ENCODE results near the gene ZNRF2.
"Not testable (repeated sequence)": the region's sequence is repeated elsewhere in the genome, so short reads cannot be mapped to it uniquely, and the experiment has no call there.

The ZNRF2 gene

DNA sequence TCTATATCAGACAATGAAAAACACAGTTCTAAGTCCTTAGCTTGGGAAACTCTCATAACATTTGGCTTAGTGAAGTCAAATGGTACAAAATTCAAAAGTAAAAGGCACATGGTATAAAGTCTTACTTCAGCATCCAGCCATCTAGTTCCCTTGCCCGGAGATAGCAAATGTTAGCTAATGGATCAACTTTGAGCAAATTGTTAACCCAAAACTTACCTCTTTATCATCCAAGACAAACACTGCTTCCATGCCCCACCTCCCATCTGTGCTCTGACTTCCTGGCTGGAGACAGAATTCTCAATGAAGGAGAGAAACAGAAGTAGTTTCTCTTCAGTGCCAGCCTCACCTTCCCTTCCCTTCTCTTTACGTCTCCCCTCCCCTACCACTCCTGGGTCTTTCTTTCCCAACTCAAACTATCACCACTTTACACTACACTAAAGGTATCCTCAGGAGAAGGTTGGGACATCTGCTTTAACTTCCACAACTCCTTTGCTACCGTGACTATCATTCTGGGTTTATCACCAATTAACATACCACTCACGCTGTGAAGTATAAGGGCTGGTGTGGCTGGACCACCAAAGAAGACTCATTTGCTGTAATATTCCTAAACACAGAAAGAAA lies 21.2 kb upstream of the ZNRF2 start:
- DNase-seq: no peak

DNA sequence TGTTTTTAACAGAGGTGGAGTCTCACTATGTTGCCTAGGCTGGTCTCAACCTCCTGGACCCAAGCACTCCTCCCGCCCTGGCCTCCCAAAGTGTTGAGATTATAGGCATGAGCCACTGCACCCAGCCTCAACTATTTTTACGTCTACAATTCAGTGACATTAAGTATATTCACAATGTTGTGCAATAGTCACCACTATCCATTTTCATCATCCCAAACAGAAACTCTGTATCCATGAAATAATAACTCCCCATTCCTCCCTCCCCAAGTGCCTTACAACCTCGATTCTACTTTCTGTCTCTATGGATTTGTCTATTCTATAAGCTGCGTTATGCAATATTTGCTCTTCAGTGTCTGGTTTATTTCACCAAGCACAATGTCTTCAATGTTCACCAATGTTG lies 20.3 kb upstream of the ZNRF2 start:
- DNase-seq: no peak

DNA sequence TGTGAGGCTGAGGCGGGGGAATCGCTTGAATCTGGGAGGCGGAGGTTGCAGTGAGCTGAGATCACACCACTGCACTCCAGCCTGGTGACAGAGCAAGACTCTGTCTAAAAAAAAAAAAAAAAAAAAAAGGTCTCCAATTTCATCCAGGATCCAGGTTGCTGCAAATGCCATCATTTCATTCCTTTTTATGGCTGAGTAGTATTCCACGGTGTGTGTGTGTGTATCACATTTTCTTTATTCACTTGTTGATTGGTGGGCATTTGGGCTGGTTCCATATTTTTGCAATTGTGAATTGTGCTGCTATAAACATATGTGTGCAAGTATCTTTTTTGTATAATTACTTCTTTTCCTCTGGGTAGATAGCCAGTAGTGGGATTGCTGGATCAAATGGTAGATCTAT lies 19.2 kb upstream of the ZNRF2 start:
- DNase-seq: not testable (repeated sequence)

DNA sequence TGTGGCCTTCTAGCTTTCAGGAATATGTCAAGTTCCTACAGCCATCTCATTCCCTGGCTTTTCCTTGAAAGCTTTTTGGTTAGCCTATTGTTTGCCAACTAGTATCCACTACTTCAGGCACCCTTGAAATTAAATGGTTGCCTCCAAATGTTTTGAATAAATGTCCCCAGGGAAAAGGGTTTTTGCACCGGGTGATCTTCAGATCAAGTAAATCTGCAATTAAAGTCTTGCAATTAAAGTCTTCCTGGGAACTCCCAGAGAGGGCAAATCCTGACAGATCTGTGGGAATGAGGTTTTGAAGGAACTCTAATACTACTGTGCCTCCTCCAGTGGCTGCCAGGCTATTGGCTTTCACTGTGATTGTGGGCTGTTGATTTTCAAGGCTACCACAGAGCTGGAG lies 17.7 kb upstream of the ZNRF2 start:
- no peak for DNase-seq

DNA sequence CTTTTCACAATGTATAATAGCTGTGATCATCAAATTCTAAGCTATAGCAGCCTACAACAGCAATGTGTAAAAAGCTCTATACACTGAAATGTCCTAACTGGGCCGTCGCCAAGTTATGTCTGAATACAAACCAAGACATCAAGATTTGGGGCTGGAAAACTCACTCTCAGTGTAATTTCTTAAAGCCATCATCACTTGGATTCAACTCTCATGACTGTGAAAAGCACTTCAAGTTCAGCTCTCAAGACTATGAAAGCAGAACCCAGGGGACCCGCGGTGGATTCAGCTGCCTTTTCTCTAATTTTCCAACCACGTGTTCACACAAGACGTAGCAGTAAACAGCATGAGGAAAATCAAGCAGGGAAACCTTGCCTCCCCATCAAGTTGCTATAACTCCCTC lies 15.8 kb upstream of the ZNRF2 start:
- DNase-seq: no peak

DNA sequence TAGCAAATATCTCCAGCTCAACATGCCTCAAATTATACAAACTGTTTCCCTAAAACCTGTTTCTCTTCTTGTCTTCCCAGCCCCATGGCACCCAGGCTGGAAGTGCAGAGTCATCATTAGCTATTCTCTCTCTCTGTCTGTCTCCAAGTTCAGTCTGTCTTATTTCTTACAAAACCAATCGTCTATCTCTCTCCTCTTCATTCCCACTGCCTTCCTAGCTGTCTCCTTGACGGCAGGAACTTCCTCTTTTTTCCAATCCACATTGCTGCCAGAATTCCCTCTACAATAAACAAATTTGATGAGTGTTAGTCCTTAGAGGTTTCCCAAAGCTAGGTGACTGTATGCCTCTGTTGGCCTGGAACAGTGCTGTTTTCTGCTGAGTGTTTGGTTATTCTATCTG lies 14.9 kb upstream of the ZNRF2 start:
- no peak for DNase-seq

DNA sequence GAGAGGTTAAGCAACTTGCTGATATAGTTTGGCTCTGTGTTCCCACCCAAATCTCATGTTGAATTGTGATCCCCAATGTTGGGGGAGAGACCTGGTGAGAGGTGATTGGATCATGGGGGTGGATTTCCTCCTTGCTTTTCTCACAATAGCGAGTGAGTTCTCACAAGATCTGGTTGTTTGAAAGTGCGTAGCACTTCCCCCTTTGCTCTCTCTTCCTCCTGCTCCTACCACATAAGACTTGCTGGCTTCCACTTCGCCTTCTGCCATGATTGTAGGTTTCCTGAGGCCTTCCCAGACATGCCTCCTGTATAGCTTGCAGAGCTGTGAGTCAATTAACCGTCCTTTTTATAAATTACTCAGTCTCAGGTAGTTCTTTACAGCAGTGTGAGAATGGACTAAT lies 13.5 kb upstream of the ZNRF2 start:
- no peak for DNase-seq

DNA sequence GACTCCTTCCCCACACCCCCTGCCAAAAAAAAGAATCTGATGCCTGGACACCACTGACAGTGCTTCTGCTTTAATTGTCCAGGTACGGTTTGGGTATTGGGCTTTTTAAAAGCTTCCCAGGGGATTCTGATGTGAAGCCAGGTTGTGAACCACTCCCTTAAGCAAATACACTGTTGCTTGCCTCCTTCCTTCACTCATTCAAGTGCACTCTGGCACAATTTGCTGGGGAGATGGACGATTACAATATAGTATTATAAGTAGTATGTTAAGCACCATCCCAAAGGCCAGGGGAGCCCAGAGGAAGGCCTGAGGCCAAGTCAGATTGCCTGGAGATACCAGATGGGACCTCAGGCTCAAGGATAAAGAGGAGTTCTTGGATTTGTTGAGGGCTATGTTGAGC lies 12.3 kb upstream of the ZNRF2 start:
- DNase-seq: no peak

DNA sequence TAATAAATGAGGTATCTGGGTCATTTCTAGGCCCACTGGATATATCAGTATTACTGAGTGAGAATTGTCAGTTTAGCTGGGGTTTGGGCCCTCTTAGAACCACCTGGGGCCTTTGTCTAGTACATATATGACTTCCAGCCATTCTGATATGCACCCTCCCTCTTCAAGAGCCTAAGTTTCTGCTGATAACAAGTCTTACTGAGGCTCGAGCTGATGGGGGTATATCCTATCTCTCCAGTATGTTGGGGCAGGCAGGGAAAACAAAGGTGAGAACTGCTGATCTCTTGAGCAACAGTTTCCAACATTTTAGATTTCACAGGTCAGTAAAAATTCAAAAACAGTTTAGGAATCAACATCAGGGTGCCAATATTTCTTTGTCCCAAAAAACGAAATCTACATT lies 10.8 kb upstream of the ZNRF2 start:
- DNase-seq: no peak

DNA sequence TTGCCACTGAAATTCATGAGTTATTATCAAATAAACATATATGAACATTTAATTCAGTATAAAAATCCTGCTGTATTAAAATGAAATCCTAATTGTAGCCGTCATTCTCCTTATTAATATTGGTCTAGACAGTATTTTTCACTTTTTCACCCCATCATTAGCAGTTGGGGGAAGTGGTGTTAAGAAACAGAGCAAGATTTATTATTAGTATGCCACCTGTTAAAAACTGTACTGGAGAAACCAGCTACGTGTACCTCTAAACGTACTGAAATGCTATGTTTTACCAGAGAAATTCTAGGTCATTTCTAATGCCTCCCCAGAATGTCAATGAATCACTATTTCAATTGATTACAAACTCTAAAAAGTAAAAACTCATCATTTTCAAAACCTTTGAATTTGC lies 9.8 kb upstream of the ZNRF2 start:
- DNase-seq: no peak

DNA sequence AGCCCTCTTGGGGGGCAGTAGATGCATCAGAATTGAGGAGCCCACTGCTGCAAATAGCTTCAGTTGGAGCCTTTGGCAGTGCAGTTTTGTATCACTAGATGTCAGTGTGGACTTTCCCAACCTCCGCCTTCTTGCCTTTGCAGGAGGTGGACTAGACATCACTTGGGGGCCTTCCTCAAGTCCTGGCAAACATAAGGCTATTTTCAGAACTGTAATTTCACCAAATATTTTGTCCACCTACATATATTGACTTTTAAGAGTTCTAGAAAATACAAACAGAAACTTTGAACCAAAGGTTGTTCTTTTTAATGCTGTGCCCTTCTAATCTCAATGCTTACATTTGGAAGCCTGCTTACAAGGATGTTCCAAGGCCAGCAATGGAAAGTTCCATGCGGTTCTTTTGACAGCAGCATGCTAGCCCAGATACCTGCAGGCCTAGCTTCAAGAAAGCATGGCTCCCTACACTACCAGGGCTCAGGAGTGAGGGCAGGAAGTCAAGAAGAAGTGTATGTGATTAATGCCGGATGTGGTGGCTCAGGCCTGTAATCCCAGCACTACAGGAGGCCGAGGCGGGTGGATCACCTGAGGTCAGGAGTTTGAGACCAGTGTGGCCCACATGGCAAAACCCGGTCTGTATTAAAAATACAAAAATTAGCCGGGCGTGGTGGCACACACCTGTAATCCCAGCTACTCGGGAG lies 8.0 kb upstream of the ZNRF2 start:
- DNase-seq: no peak

DNA sequence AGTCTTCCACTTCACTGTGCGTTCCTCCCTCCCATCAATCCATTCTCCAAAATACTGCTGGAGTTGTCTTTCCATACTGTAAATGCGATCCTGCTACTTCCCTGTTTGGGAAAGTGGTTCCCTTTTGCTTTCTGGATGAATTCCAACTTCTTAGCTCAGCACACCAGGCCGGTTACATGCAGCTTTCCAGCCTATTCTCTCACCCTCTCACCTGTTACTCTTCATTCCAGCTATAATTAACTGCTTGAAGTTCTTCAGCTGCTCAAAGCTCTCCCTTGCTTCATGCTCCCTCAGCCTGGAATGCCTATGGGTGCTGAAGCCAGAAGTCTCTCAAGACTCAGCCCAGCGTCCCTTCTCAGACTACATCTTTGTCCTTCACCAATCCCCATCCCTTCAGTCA lies 6.0 kb upstream of the ZNRF2 start:
- DNase-seq: no peak

DNA sequence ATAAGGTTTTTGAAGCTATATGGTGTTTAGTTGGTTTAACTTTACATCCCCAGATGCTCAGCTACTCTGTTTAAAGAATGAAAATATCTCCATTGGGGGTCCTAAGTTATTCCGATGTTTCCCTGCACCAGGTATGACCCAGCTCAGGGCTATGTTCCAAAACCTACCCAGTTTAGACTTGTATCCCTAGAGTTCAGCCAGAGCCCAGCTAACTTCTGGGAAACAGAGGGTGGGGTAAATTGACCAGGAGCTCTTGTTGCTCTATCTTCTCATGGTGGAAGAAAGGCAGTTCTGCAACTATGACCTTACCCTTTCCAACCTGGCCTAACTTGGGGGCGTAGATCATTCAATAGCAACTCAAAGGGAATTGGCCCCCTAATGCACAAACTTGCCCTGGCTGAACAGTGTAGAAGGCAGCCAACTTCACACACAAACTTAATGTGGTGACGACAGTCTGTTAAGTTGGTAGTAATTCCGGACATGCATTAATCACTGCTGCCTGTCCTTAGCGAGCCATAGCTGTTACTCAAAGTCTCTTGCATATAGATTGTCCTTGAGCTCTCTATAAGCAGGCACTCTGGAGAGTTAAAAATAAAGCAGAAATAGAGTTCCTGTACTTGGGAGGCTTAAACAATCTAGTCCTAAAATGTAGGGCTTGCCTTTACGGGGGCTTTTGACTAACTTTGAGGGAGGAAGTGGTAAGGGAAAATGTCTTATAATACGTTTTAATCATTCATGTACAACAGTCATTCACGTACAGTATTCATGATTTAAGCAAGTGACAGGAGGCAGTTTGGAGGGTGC lies 5.3 kb upstream of the ZNRF2 start:
- DNase-seq: no peak

DNA sequence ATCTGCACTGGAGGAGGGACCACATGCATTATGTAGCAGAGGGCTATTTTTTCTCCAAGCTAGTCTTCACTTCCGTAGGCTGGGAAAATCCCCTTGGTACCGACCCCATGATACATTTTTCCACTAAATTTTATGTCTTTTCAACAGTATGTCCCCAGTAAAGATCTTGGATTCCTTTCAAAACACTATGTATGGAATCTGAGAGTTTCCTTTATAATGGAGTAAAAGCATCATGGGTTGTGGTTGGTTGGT lies 4.8 kb upstream of the ZNRF2 start:
- no peak for DNase-seq

DNA sequence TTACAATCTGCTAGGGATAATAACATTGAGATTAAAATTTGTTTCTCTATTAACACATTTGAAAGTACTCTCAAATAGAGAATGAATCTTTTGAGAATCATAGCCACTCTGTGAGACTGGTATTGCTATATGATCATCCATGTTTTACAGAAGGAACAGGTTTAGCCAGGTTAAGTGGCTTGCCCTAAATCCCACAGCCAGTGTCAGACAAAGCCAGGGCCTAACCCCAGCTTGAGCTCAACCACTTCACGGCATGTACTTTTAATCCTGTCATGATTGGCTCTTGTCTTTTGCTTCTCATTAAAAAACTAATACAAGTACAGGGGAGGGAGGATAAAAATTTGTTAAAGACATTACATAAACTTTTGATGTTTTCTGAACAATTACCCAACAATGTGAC lies 3.8 kb upstream of the ZNRF2 start:
- DNase-seq: no peak

DNA sequence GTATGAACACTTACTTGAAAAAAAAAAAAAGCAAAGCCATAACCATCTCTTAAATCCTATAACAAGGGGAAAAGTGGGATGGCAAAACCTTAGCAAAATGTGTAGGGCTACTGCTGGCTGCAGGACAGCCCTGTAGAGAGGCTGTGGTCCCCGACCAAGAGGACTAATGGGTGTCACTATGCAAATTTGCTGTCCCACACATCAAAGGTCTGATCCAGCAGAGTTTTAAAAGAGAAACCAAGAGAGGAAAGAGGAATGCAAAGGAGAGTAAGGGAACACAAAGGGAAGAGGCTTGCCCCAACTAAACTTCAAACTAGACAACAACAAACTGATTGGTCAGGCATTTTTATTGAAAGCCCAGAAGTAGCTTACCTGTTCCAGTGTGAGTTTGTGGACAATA lies 3.1 kb upstream of the ZNRF2 start:
- no peak for DNase-seq

DNA sequence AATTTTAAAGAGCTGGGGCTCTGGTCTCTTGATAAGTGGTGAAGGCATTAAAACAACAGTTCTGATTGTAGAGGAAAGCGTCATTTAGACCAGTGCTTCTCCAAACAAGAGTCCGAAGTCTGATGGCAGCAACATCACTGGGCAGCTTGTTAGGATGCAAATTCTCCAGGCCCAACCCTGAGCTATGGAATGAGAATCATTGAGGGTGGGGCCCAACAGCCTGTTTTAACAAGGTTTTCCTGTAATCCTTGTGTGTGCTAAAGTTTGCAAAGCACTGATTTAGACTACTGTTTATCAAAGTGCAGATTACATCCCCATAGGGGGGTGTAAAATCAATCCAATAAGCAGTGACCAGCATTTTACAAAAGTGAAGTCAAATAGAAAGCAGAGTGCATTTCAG lies 2.6 kb upstream of the ZNRF2 start:
- DNase-seq: no peak

DNA sequence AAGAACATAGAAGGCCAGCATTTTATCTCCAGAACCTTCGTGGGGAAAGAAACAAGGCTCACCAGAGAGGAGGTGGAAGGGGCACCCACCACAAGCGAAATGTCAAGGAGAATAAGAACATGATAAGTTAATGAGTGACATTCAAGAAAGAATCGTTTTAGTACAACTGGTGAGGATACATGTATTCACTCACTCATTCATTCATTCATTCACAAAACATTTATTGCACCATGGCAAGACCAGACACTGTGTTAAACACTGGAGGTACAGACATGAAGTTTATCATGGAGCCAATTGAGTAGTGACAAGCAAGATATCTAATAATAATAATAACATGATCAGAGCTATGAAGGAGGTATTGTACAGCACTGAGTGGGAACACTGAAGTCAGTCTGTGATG lies 1.7 kb upstream of the ZNRF2 start:
- DNase-seq: no peak

DNA sequence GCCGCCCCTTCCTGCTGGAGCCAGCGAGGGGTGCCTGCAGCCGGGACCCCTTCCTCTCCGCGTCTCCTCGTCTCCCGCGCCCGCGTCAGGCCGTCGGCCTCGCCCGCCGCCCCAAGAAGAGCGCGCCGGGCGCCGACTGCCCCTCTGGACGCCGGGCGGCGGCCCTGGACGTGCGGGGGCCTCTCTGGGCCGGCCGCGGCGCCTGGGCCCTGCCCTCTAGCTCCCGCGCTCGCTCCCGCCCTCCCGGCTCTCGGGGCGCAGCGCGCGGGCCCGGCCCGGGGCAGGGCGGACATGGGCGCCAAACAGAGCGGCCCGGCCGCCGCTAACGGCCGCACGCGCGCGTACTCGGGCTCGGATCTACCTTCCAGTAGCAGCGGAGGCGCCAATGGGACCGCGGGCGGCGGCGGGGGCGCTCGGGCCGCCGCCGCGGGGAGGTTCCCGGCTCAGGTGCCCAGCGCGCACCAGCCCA lies 704 bp downstream of the ZNRF2 start:
- DNase-seq: no peak

DNA sequence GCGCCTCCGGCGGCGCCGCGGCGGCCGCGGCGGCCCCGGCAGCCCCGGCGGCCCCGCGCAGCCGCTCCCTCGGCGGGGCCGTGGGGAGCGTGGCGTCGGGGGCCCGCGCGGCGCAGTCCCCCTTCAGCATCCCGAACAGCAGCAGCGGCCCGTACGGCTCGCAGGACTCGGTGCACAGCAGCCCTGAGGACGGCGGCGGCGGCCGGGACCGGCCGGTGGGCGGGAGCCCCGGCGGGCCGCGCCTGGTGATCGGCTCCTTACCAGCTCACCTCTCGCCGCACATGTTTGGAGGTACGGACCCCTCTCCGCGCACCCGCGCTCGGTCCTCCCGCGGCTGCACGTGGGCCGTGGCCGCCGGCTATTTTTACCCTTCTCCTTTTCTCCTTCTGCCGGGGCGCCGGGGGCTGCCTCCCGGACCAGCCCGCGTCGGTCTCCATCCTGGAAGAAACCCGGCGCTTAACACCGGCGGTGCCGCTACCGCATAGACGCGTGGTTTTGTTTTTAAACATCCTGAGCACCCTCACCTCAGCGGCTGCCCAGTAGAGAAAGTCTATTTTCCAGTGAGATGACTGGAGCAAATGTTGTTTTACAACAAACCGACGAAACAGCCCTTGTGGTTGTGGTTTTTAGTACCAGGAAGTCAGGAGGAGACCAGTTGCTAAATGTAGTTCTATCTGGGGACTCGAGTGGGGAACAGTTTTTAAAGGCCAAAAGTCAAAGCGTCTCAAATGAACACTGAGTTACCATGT lies 1.3 kb downstream of the ZNRF2 start:
- peak; percentile 55 for DNase-seq

DNA sequence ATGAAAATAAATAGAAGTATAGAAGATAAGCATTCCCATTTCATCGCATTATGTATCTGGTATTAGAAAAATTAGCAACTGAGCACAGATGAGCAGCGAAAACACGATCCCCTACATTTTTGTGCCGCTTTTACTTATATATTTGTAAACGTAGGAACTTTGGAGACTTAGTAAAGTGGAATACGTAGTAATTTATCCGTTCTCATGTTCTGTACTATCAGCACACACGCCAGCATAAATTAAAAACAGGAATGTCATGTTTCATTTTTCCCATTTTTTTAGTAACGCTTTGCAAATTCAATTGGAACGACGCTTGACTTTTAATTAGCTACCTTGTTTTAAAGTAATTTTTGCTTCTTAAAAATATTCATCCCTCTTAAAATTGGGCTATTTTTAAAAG lies 2.4 kb downstream of the ZNRF2 start:
- no peak for DNase-seq

DNA sequence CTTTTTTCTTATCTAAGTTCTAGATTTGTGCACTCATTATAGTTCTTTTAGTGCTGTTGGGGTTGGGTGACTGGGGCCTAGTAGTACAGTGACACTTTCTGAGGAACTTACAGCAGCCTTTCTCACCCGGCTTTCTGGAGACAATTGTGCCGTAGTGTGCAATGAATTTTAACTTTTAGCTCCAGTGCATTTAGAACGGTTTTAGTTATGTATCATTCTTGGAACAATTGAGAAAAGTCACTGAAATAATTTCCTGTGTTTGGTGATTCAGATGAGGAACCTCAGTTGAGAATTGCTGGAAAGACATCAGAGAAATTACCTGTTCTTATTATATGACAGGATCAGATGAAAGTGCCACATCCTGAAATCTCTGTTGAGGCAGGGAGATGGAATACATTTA lies 3.2 kb downstream of the ZNRF2 start:
- not testable (repeated sequence) for DNase-seq

DNA sequence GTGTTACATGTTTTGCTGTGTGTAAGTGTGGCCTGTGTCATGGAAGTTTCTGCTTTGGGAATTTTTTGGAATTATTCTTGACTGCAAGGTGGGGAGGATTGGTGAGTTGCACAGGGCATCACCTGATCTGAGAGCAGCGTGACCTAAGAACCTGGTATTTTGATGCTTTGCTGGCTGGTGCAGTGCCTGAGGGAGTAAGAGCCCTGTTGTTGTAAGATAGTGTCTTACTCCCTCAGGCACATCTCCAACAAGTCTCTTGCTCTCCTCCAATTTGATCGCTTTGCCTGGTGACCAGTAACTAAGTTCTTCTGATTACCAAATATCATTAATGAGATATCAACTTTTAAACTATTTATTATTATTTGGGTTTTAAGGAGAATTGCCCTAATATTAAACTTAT lies 5.2 kb downstream of the ZNRF2 start:
- not testable (repeated sequence) for DNase-seq

DNA sequence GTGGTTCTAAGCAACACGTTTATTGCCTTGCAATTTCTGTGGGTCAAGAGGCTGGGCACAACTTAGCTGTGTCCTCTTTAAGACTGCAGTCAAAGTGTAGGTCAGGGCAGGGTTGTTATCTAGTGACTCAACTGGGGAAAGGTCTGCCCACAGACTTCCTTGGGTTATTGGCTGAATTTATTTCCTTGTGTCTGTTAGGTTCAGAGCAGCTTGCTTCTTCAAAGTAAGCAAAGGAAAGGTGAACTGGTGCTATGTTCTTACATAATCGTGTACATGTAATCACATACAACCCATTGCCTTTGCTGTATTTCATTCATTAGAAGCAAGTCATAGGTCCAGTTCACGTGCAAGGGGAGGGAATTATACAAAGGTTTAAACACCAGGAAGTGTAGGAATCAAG lies 5.9 kb downstream of the ZNRF2 start:
- DNase-seq: peak; percentile 19

All from KG1 (cell line).